Small intestine (tissue), 7 donors: ENCODE measurements around the gene SLC25A22. TPM values are rescaled to one million over a fixed set of nuclear protein-coding genes. Genes with fewer than 3 reads are reported as not detected.

ENCODE experiments used
- DNase-seq, 2 donors: peaks; one replicate each; pipeline versions ENCODE4 v3.0.0 to v3.0.0-alpha.2; 2013
- FAIRE-seq: peaks from 2 replicates; lab custom pipeline; 2012; peaks lifted over from hg19 to GRCh38; lab: Jason Lieb, UNC
- H3K27ac ChIP-seq, 3 donors: one replicate each; pipeline ENCODE4 v1.5.1; 2013; ENCODE audit warnings: low read length in 2 of 3, mild to moderate bottlenecking in 2 of 3, control low read depth in 1 of 3, inconsistent platforms in 1 of 3, low read depth in 1 of 3, moderate library complexity in 1 of 3
- H3K27me3 ChIP-seq, 3 donors: one replicate each; pipeline ENCODE4 v1.6.1; 2013; ENCODE audit warnings: low read length in 3 of 3, inconsistent platforms in 1 of 3; ENCODE audit not compliant: control insufficient read depth in 3 of 3, insufficient read depth in 3 of 3
- H3K36me3 ChIP-seq, 3 donors: one replicate each; pipeline ENCODE4 v1.6.1; 2013; ENCODE audit warnings: low read length in 3 of 3, inconsistent platforms in 1 of 3, low read depth in 1 of 3, mild to moderate bottlenecking in 1 of 3, moderate library complexity in 1 of 3; ENCODE audit not compliant: control insufficient read depth in 3 of 3, insufficient read depth in 2 of 3
- H3K4me1 ChIP-seq, 3 donors: one replicate each; pipeline ENCODE4 v1.6.1; 2013; ENCODE audit warnings: low read length in 2 of 3, inconsistent platforms in 1 of 3, low read depth in 1 of 3, mild to moderate bottlenecking in 1 of 3, moderate library complexity in 1 of 3; ENCODE audit not compliant: control insufficient read depth in 3 of 3, insufficient read depth in 2 of 3
- H3K4me3 ChIP-seq, 3 donors: one replicate each; pipeline ENCODE4 v1.5.1; 2013; ENCODE audit warnings: low read length in 3 of 3, control low read depth in 1 of 3, inconsistent platforms in 1 of 3, low read depth in 1 of 3, mild to moderate bottlenecking in 1 of 3, moderate library complexity in 1 of 3
- H3K9me3 ChIP-seq, 2 donors: one replicate each; pipeline ENCODE4 v1.6.1; 2013; ENCODE audit warnings: low read depth in 1 of 2, low read length in 1 of 2; ENCODE audit not compliant: control insufficient read depth in 2 of 2, insufficient read depth in 1 of 2
- WGBS, 3 donors: extraction: QIAGEN DNeasy Blood & Tissue Kit; methylation state at CpG; one replicate each; pipeline ENCODE4 v1.1.7; 2013; 5-methylcytosine and 5-hydroxymethylcytosine counted together
- polyA plus RNA-seq, 4 donors: library from polyadenylated mRNA; stranded (reverse) in 3 of 4; unstranded in 1 of 4; fragments of 200-250 nt in 3 of 4; fragments of 120-200 nt in 1 of 4; gene quantifications; one replicate each; pipeline versions ENCODE4 v1.2.1 to v1.2.3, GENCODE V29; 2013
- donor health status: healthy with polysubstance abuse.
- donor health status: control.
- donor health status: control.
- donor health status: Bipolar disorder and iron deficiency.
- donor health status: healthy.

The SLC25A22 gene
- polyA plus RNA-seq, 4 donors, result 10.5 to 21.9 (median 10.8) TPM

DNA sequence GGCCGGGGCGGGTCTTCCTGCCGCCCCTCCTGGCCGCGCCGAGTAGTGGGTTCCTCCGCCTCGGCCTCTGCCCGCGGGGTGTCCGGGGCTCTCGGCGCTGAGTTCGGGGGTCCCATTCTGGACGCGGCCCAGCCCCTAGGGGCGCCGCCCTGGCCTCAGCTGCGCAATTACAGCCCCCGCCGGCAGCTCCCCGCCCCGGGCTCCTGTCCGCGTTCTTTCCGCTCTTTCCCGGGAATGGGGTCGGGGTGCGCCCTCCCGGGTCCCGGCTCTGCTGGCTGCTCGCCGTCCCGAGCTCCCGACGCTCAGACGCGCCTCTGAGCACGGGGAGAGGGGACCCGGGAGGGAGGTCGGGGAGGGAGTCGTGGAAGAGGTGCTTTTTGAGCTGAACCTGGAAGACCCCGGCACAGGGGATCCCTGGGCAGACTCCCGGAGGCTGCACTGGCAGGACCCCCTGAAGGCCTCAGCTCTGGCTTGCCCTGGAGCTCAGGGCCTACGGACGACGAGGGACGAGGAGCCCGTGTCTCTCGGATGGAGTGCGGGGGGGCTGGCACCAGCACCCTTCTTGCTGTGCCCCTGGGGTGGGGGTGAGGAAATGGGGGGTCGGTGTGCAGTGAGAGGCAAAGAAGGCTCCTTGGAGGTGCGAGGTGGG, 45.1 kb upstream of the SLC25A22 start:
- H3K9me3 ChIP-seq, result no peaks in the 10 kb centered on the region
- H3K4me3 ChIP-seq, result peak overlapping the region; percentile 43 to 85 (median 80)
- H3K36me3 ChIP-seq, result peaks cover under 1 to 31% (median 8%) of the 10 kb centered on the region in 3 donors
- peaks cover 0 to 45% (median 0%) of the 10 kb centered on the region in 3 donors for H3K27me3 ChIP-seq
- FAIRE-seq (no peak), DNase-seq (no peak)
- H3K27ac ChIP-seq, result peak overlapping the region; percentile 16 to 84 (median 73)
- WGBS, 3 donors, result 1% methylated on average over 22 to 53 of the region's 53 CpGs
- peaks cover 4 to 49% (median 9%) of the 10 kb centered on the region in 3 donors for H3K4me1 ChIP-seq

DNA sequence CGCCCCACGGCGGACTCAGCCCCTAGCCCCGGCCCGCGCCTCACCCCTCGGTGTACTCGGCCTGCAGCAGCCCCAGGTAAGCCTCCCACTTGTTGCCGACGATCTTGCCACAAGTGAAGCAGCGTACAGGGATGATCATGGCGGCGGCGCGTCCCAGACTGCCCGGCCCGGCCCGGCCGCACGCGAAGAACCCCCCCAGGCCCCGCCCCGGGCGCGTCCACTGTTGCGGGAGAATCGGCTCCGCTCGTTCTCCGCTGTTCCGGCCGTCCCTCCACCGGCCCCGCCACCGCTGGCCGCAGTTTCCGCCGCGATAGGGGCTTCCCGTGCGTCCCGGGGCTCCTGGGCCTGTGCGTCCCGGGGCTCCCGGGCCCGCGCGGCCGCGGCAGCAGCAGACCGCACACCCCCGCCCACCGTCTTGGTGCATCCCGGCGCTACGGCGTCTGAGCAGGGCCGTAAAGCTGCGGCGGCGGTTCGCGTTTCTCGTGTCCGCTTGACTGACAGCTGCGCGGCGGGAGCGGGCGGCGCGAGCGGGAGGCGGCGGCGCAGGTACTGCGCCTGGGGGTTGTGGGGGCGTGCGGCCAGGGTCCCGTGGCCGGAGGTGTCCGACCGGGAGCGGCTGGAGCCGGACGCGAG, 44.4 kb upstream of the SLC25A22 start, which contains the start of the genes POLR2L and TSPAN4:
Gene POLR2L (minus strand): TSS at position 160 of the 633 bp plus-strand sequence. CDS start 21 bp downstream, at position 139.
Gene TSPAN4 (plus strand): TSS at position 483 of the 633 bp plus-strand sequence. CDS start 7,453 bp downstream, outside the sequence.
- Histone ChIP-seq H3K27ac (peak within 1 kb of the TSS; percentile 73 to 89 (median 80)), H3K27me3 (peaks cover 0 to 38% (median 0%) of the 10 kb centered on the region in 3 donors), H3K36me3 (peaks cover 6 to 38% (median 15%) of the 10 kb centered on the region in 3 donors), H3K4me1 (peaks cover 4 to 54% (median 9%) of the 10 kb centered on the region in 3 donors), H3K9me3 (no peaks in the 10 kb centered on the region), H3K4me3 (peak within 1 kb of the TSS; percentile 80 to 94 (median 85))
- no peak for FAIRE-seq
- DNase-seq, result peak; percentile 81 to 94
- WGBS, 3 donors, result 0 to 1% (median 1%) methylated on average over 55 to 87 of the region's 87 CpGs

DNA sequence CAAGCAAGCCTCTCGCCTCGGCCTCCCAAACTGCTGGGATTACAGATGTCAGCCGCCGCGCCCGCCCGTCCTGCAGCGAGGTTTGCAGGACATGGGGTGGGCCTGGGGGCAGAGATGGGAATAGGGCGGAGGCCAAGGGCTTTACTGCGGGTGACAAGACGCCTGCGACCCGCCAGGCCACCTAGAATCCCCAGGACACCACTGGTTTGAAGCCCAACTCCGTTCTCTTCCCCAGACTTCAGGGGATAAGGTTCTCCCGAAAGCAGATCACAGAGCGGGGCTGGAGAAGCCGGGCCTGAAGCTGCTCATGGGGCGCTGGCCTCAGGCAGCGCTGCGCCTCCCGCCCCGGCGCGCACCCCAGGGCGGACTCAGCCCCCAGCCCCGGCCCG, 43.9 kb upstream of the SLC25A22 start:
- FAIRE-seq, result no peak

DNA sequence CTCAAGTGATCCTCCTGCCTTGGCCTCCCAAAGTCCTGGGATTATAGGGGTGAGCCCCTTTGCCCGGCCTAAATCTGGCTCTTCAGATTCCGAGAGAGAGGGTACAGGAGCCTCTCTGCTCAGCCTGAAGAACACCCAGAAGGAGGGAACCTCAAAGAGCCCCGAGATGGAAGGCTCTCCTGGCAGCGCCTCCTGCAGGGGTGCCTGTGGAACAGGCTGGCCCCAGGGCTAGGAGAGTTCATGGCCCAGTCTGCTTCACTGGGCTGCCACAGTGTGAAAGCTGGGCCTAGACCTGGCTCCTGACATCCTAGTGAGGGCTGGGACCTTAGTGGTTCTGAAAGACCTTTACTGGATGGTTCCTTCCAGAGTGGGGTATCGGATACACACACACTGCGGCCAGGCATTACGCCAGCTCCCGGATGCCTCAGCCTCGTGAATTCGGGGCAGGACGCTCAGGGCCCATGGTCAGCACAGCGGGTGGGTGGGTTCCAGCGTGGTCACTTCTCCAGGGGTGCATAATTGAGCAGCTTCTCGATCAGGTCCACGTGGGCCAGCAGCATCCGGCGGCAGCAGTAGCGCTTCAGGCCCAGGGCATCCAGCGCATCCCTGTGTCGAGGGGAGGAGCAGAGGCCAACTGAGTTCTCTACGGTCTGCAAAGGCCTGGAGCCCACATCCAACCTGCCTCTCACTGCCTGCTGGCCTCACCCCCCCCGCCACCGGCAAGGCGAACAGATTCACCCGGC, 42.0 kb upstream of the SLC25A22 start:
- Histone ChIP-seq H3K9me3 (no peaks in the 10 kb centered on the region), H3K36me3 (peaks cover 14 to 61% (median 15%) of the 10 kb centered on the region in 3 donors), H3K4me1 (peaks cover 4 to 67% (median 11%) of the 10 kb centered on the region in 3 donors), H3K4me3 (no peak overlapping the region), H3K27ac (no peak overlapping the region), H3K27me3 (peaks cover 0 to 19% (median 0%) of the 10 kb centered on the region in 3 donors)
- FAIRE-seq (no peak), DNase-seq (no peak)
- 79 to 86% (median 82%) methylated on average over 24 to 25 of the region's 25 CpGs for WGBS, 3 donors

More for the DNA sequence above, 43.9 kb upstream of the SLC25A22 start:
- H3K4me3 ChIP-seq, result peak overlapping the region; percentile 80 to 94 (median 85)
- WGBS, 3 donors, result 1% methylated on average over 23 to 27 of the region's 27 CpGs
- H3K36me3 ChIP-seq, result peaks cover 11 to 44% (median 15%) of the 10 kb centered on the region in 3 donors
- DNase-seq, result no peak
- H3K27ac ChIP-seq, result peak overlapping the region; percentile 38 to 89 (median 80)
- peaks cover 4 to 59% (median 9%) of the 10 kb centered on the region in 3 donors for H3K4me1 ChIP-seq
- H3K9me3 ChIP-seq, result no peaks in the 10 kb centered on the region
- peaks cover 0 to 35% (median 0%) of the 10 kb centered on the region in 3 donors for H3K27me3 ChIP-seq

DNA sequence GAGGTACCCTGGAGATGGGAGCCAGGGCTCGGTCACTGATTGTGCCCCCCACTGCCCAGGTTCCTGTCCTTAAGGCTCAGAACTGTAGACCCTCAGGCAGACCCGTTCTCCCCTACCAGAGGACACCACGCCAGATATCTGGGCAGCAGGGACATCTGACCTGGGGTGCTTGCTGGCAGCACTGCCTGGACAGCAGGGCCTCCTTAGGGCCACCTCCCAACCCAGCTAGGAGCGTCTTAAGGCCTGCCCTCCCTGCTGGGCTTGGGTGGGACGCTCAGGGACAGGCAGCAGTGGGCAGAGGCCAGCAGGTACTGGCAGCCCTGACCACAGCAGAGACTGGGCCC, 41.2 kb upstream of the SLC25A22 start:
- Histone ChIP-seq H3K36me3 (peaks cover 14 to 67% (median 15%) of the 10 kb centered on the region in 3 donors), H3K27ac (peak overlapping the region in 1 of 3 donors; percentile 64), H3K4me3 (no peak overlapping the region), H3K27me3 (peaks cover 0 to 12% (median 0%) of the 10 kb centered on the region in 3 donors), H3K9me3 (no peaks in the 10 kb centered on the region), H3K4me1 (peaks cover 4 to 65% (median 13%) of the 10 kb centered on the region in 3 donors)
- FAIRE-seq (no peak), DNase-seq (no peak)
- WGBS, 3 donors, result 88 to 96% (median 94%) methylated on average over 5 of the region's 5 CpGs

DNA sequence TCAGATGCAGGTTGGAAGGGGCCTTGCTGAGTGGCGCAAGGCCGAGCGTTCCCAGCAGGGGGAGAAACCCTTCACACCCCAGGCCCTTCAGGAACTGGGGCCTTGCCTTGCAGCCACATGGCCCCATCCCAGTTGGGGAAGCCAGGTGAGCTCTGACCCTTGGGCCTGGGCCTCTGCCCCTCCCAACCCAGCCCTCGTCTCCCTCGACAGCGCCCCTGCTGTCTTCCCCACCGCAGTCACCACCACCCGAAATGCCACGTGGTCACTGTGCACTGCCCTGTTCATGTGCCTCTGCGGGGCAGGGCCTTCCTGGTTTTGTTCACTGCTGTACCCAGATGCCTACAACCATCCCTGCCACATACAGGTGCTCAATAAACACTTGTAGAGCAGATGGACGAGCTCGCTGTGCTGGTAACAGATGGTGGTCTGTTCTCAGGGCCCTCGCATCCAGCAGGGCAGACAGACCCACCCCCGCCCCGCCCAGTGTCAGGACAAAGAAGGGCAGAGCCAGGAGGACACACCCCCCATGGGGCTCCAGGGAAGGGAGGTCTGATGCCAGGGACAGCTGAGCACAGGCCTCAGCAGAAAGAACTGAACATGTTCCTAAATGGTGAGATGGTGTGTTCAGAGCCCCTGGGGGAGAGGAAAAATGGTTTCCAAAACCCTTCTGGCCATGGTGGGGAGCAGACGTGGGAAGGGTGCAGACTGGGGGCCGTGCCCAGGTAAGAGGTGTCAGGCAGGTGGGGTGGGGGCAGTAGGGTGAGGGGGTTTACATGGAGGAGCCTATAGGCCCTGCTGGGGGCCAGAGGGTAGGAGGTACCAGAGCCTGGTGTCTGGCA, 40.6 kb upstream of the SLC25A22 start:
- no peaks in the 10 kb centered on the region for H3K9me3 ChIP-seq
- peaks cover 0 to 6% (median 0%) of the 10 kb centered on the region in 3 donors for H3K27me3 ChIP-seq
- FAIRE-seq (no peak), DNase-seq (peak; percentile 67 to 81)
- 25 to 45% (median 42%) methylated on average over 15 to 17 of the region's 17 CpGs for WGBS, 3 donors
- H3K36me3 ChIP-seq, result peaks cover 14 to 67% (median 15%) of the 10 kb centered on the region in 3 donors
- peaks cover 4 to 59% (median 13%) of the 10 kb centered on the region in 3 donors for H3K4me1 ChIP-seq
- no peak overlapping the region for H3K4me3 ChIP-seq
- H3K27ac ChIP-seq, result peak overlapping the region; percentile 4 to 64 (median 32)

DNA sequence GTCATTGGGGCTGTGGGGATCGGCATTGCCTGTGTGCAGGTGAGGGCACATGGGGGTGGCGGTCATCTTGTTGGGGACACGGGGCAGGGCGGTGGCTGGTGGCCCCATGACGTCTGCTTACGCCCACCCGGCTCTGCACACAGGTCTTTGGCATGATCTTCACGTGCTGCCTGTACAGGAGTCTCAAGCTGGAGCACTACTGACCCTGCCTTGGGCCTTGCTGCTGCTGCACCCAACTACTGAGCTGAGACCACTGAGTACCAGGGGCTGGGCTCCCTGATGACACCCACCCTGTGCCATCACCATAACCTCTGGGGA, 39.9 kb upstream of the SLC25A22 start:
- H3K4me1 ChIP-seq, result peaks cover 4 to 53% (median 13%) of the 10 kb centered on the region in 3 donors
- FAIRE-seq, result no peak

More for the DNA sequence above, 39.9 kb upstream of the SLC25A22 start:
- no peak for DNase-seq
- 72 to 93% (median 83%) methylated on average over 4 to 8 of the region's 8 CpGs for WGBS, 3 donors
- H3K4me3 ChIP-seq, result no peak overlapping the region
- H3K9me3 ChIP-seq, result no peaks in the 10 kb centered on the region
- no peaks in the 10 kb centered on the region for H3K27me3 ChIP-seq
- H3K27ac ChIP-seq, result no peak overlapping the region
- H3K36me3 ChIP-seq, result peaks cover 14 to 67% (median 15%) of the 10 kb centered on the region in 3 donors
